ENCODE measurements around the gene EIF2AK3.

- TF ChIP-seq CTCF (IDR thresholded peaks at IDR 0.05; ENCODE audit: borderline replicate concordance, extremely low read depth, low read length, poor library complexity, severe bottlenecking) (no peak), EZH2 (IDR thresholded peaks at IDR 0.05; ENCODE audit: borderline replicate concordance, low read depth, low read length, severe bottlenecking) (no peak)
Measured at GRCh38 chr2:88597168-88597567, 30.1 kb downstream of the EIF2AK3 start.
